ENCODE results near the gene NFYB.
"Not testable (repeated sequence)": the region's sequence is repeated elsewhere in the genome, so short reads cannot be mapped to it uniquely, and the experiment has no call there.

Gene NFYB

GRCh38 chr12:104168596-104168995 is 30.6 kb upstream of the NFYB start:
- DNase-seq (ENCODE audit: low read depth): no peak
- H3K4me3 ChIP-seq (ENCODE audit: low read depth, low read length): no peak overlapping the region
- no peak for TF ChIP-seq CTCF (IDR thresholded peaks at IDR 0.05; ENCODE audit: insufficient read depth, low read depth, low read length, missing control alignments)

GRCh38 chr12:104167519-104168458 is 29.8 kb upstream of the NFYB start:
- TF ChIP-seq CTCF (IDR thresholded peaks at IDR 0.05; ENCODE audit: insufficient read depth, low read depth, low read length, missing control alignments): no peak
- DNase-seq (ENCODE audit: low read depth): no peak
- no peak overlapping the region for H3K4me3 ChIP-seq (ENCODE audit: low read depth, low read length)

GRCh38 chr12:104166465-104166864 is 28.5 kb upstream of the NFYB start:
- H3K4me3 ChIP-seq (ENCODE audit: low read depth, low read length): no peak overlapping the region
- DNase-seq (ENCODE audit: low read depth): no peak
- TF ChIP-seq CTCF (IDR thresholded peaks at IDR 0.05; ENCODE audit: insufficient read depth, low read depth, low read length, missing control alignments): no peak

GRCh38 chr12:104165801-104166200 is 27.8 kb upstream of the NFYB start:
- DNase-seq (ENCODE audit: low read depth): no peak
- TF ChIP-seq CTCF (IDR thresholded peaks at IDR 0.05; ENCODE audit: insufficient read depth, low read depth, low read length, missing control alignments): no peak
- no peak overlapping the region for H3K4me3 ChIP-seq (ENCODE audit: low read depth, low read length)

- H3K4me3 ChIP-seq (ENCODE audit: low read depth, low read length): no peak overlapping the region
- no peak for DNase-seq (ENCODE audit: low read depth)
- no peak for TF ChIP-seq CTCF (IDR thresholded peaks at IDR 0.05; ENCODE audit: insufficient read depth, low read depth, low read length, missing control alignments)
Measured at GRCh38 chr12:104164634-104165033, 26.6 kb upstream of the NFYB start.

- H3K4me3 ChIP-seq (ENCODE audit: low read depth, low read length): no peak overlapping the region
- no peak for TF ChIP-seq CTCF (IDR thresholded peaks at IDR 0.05; ENCODE audit: insufficient read depth, low read depth, low read length, missing control alignments)
- no peak for DNase-seq (ENCODE audit: low read depth)
Measured at GRCh38 chr12:104163631-104164030, 25.6 kb upstream of the NFYB start.

- H3K4me3 ChIP-seq (ENCODE audit: low read depth, low read length): not testable (repeated sequence)
- peak; percentile 8 for DNase-seq (ENCODE audit: low read depth)
Measured at GRCh38 chr12:104163028-104163427, 25.0 kb upstream of the NFYB start.

Data from GM12865 (cell line).